Gastrocnemius medialis (tissue), 4 donors: Measurements from ENCODE around the gene USP2.

ENCODE experiments used
- CTCF ChIP-seq, 5 experiments: fragments of 450-650 bp in 3 of 5; fragments of 200-600 bp in 2 of 5; sonication (generic) in 2 of 5; IDR thresholded peaks in 4 of 5; conservative IDR thresholded peaks in 1 of 5; 1 replicate in 4 of 5; 2 replicates in 1 of 5; pipeline ENCODE4 v1.5.1; 2016 to 2019; ENCODE audit warnings: antibody characterized with exemption in 5 of 5, mild to moderate bottlenecking in 3 of 5, moderate library complexity in 3 of 5
- POLR2A ChIP-seq, 2 donors: fragments of 450-650 bp; IDR thresholded peaks; one replicate each; pipeline ENCODE4 v1.6.1; 2017; ENCODE audit warnings: antibody characterized with exemption in 2 of 2, mild to moderate bottlenecking in 2 of 2, moderate library complexity in 2 of 2

- TF ChIP-seq CTCF (IDR thresholded peaks at IDR 0.05 in 4 of 5, conservative IDR thresholded peaks at IDR 0.05 in 1 of 5) (no peak), POLR2A (IDR thresholded peaks at IDR 0.05) (no peak)
These were observed 34.2 kb downstream of the USP2 start for GRCh38 chr11:119347242-119347641.
